Activated T-cell treated with anti-CD3 and anti-CD28 coated beads for 48 hours (primary cell): Measurements from ENCODE around the gene HYI.
"Not testable (repeated sequence)": the region's sequence is repeated elsewhere in the genome, so short reads cannot be mapped to it uniquely, and the experiment has no call there.

Source experiments
- DNase-seq: peaks from one replicate; pipeline ENCODE4 v3.0.0-alpha.2; 2020; ENCODE audit warnings: low read depth

Gene HYI

DNA sequence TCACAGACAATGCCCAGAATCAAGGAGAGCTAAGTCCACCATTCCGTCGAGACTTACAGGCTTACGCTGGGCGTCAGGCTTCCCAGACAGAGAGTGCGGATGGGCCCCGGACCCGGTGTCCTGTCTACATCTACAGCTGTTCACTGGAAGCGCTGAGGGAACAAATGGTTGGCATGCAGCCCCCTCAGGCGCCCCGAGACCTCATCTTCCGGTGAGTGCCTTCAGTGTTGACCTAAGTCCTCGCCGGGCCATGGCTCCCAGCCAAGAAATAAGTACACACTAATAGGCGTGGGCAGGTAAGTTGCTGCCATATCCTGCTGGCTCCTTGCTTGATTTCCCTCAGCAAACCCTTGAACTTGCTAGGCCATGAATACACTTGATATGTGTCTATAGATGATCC is 26.2 kb downstream of the HYI start:
- DNase-seq: no peak

DNA sequence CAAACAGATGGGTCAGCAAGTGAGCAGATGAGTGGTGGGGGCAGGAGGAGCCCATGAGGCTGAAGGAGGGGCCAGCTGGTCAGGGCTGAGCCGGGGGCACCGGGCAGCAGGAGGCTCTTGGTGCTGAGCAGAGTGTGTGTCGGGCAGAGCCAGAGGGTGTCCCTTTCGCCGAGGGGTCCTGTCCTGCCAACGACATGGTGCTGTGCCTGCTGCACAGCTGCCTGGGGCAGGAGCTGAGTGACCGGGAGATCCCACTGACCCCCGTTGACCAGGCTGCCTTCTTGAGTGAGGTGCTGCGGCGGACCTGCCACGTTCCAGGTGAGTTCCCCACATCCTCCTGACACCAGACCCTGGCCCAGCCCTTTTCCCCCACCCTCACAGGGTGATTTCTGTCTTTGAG is 27.5 kb downstream of the HYI start:
- DNase-seq: no peak

DNA sequence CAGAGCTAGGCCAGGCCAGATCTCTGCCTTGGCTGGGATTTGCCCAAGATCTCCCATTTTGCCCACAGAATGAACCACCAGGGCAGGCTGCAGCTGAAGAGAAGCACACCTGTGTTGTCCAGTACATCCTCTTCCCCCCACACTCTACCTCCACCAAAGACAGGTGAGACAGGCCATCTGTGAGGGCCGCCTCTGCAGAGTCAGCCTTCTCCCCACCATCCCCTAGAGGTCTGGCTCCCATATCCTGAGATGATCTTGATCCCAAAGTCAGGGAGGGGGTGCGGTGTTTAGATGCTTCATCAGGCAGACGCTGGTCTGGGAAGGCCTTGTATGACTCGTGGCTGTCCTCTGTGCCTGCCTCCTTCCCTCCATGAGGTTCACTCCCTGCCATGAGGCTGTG is 28.7 kb downstream of the HYI start:
- no peak for DNase-seq

DNA sequence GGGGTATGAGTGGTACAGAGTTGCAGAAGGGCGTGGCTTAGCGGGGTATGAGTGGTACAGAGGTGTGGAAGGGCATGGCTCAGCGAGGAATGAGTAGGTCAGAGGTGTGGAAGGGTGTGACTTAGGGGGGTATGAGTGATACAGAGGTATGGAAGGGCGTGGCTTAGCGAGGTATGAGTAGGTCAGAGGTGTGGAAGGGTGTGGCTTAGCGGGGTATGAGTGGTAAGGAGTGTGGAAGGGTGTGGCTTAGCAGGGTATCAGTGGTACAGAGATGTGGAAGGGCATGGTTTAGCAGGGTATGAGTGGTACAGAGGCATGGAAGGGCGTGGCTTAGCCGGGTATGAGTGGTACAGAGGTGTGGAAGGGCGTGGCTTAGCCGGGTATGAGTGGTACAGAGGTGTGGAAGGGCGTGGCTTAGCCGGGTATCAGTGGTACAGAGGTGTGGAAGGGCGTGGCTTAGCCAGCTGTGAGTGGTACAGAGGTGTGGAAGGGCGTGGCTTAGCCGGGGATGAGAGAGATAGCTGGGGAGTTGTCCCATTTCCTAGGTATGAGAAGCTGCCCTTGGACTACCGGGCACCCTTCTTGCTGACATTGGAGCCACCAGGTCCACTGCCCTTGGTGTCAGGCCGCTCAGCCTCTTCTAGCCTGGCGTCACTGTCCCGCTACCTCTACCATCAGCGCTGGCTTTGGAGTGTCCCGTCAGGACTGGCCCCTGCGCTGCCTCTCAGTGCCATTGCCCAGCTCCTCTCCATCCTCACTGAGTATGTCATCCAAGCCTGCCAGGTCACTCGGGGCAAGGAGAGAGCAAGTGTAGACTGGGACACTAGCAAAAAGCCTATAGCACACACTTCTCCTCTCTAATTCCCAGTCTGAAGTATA is 29.8 kb downstream of the HYI start:
- peak; percentile 3 for DNase-seq

GRCh38 chr1:43422995-43423671 is 30.6 kb downstream of the HYI start:
- no peak for DNase-seq

DNA sequence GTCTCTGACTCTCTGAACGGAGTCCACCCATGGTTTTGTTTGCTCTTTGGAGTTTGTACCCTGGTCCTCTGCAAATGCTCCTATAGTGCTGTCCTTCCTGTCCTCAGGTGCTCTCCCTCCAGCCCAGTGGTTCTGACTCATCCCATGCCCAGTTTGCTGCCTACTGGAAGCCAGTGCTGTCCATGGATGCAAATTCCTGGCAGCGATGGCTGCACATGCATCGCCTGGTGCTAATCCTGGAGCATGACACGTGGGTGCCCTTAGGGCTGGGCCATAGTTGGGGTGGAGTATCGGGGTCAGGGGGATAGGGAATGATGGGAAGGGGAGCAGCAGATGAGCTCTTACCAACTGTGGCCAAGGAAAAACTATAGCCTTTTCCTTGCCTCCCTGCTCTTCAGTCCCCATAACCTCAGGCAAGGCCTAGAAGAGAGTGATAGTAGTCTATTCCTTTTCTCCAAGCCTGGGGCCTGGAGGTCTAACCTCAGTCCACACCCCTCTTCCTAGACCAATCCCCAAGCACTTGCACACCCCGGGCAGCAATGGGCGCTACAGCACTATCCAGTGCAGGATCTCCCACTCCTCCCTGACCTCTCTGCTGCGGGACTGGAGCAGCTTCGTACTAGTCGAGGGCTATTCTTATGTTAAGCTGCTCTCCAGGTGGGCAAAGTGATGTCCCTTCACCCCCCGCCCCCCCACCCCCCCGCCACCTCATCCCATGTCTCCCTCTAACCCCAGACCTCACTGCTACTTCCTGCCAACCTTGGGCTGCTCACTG is 31.6 kb downstream of the HYI start:
- no peak for DNase-seq

DNA sequence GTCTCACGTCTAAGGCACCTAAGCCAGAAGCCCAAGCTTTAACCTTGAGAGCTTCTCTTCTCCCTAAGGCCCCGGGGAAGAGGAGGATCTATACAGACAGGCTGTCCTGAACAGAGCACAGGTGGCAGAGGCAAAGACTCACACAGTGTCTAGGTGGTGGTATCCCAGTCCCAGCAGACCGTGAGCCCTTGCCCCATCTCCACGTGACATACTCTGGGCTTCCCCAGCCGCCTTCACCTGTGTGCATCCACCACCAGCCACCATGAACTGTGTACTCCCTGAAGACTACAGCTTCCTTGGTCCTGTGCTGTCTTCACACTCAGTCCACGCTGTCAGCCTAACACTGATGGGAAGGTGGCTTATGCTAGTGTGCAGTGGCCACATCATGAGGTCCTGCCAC is 32.3 kb downstream of the HYI start:
- no peak for DNase-seq

DNA sequence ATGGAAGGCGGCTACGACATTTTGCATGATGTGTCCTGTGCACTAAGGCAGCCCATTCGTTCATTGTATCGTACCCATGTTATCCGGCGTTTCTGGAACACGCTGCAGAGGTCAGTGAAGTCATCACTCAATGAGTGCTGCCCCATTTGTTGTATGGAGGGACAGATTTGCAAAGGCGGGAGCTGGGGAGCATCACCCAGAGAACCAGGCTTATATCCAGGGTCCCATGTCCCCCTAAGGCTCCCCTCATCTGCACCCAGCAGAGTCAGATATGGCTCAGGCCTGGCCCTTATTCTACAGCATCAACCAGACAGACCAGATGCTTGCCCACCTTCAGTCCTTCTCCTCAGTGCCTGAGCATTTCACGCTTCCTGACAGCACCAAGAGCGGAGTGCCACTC is 32.9 kb downstream of the HYI start:
- no peak for DNase-seq

DNA sequence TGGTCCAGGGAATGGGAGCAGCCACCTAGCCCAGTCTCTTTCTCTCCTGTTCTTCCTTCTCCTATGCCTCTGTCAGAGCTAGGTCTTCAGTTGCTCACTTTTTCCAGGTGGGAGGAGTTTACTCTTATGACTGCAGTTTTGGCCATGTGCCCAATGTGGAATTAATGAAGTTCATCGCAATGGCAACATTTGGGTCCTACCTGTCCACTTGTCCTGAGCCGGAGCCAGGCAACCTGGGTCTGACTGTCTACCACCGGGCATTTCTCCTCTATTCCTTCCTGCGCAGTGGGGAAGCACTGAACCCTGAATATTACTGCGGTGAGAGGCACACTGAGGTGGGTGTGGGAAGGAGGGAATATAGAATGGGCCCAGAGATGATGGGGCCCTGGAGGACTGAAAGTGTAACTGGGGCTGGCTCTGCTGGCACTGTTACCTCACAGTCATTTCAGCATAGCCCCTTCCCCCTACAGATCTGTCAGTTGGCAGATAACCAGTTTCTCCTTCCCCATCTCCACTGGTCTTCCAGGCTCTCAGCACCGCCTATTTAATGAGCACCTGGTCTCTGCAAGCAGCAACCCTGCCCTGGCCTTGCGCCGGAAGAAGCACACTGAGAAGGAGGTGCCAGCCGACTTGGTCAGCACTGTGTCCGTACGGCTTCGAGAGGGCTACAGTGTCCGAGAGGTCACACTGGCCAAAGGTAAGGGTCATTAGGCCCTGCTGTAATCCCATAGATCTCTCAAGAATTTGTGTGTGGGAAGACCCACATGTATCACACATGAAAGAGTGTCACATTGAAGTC is 33.9 kb downstream of the HYI start:
- DNase-seq: no peak

- no peak for DNase-seq
Measured at GRCh38 chr1:43418858-43419257, 34.9 kb downstream of the HYI start.

GRCh38 chr1:43415901-43416300 is 37.8 kb downstream of the HYI start:
- no peak for DNase-seq

DNA sequence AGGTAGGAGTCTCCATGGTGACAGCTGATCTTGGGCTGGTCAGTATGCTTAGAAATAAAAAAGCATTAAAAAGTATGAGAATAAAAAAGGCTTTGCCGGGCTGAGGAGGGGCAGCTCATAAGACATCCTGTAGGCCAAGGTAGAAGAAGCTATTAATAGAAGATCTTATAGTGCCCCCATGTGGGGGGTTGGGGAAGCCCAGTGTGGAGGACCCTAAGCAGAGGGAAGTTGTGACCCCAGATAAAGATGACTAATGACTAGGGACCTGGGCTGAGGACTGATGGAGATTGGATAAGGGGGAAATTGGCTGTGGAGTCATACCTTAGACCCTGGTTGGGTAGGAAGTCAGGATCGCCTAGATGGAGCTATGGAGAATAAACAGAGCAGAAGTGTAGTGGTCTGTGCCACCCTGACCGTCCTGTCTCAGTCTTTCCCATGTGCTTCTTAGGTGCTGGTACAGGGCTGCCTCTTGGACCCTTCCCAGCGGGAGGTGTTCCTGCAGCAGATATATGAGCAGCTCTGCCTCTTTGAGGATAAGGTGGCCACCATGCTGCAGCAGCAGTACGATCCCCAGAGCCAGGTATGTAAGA is 39.0 kb downstream of the HYI start:
- peak; percentile 42 for DNase-seq

DNA sequence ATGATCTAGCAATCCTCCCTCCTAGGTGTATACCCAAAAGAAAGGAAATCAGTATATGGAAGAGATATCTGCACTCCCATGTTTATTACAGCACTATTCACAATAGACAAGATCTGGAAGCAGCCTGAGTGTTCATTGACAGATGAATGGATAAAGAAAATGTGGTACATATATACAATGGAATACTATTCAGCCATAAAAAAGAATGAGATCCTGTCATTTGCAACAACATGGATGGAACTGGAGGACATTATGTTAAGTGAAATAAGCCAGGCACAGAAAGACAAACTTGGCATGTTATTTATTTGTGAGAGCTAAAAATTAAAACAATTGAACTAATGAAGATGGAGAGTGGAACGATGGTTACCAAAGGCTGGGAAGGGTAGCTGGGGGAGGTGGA is 40.3 kb downstream of the HYI start:
- DNase-seq: not testable (repeated sequence)

- DNase-seq: no peak
Measured at GRCh38 chr1:43410571-43410970, 43.2 kb downstream of the HYI start.

GRCh38 chr1:43405876-43406234 is 47.9 kb downstream of the HYI start:
- DNase-seq: no peak

DNA sequence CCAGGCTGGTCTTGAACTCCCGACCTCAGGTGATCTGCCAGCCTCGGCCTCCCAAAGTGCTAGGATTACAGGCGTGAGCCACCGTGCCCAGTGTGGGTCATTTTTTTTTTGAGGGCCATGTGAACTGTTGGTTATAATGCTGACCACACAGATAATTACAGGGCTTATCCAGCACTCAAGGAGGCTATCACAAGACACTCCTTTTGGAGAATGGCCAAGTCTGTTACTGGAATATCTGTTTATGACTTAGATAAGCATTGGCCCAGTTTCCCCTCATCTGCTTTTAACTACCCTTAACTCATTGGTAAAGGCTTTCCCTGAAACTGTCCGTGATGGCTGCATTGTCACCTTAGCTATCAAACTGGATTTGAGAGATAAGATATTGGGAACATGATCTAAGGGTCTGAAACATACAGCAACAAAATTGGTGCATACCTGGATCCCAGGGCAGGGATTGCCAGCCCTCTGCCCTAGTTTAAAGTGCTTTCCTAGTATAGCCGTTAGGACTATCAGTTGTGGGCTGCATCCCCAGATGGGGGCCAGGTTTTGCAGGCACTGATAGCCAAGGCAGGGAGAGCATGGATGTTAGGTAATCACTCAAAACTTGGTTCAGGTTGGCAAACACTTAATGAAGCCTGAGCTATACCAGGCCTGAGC is 48.4 kb downstream of the HYI start:
- no peak for DNase-seq

GRCh38 chr1:43404353-43404752 is 49.4 kb downstream of the HYI start:
- DNase-seq: no peak

- DNase-seq: no peak
Measured at GRCh38 chr1:43402089-43402865, 51.5 kb downstream of the HYI start.
